ENCODE data around the gene NSUN3. TPM values are rescaled to one million over a fixed set of nuclear protein-coding genes. Genes with fewer than 3 reads are reported as not detected.
"Not testable (repeated sequence)": the region's sequence is repeated elsewhere in the genome, so short reads cannot be mapped to it uniquely, and the experiment has no call there.

The NSUN3 gene
- total RNA-seq: 4.0 TPM
- long read RNA-seq, partial matches to known transcripts: 0 of 5 reads
- long read RNA-seq, other reads (novel, unspliced or antisense): 1 of 5 reads

GRCh38 chr3:94062513-94063404, at the start of gene NSUN3, which contains the start of gene DHFR2:
Gene NSUN3 (plus strand): TSS chr3:94063061. CDS start chr3:94063127, 66 bp downstream.
Gene DHFR2 (minus strand): TSS chr3:94062916. CDS start chr3:94061511, 1,405 bp downstream.
- intact Hi-C loops (cut with DNase I): loop anchor here (5.0 kb wide), 1 partner anchor 60 kb away; no protein-coding TSS in a partner anchor
- peak; percentile 98 for ATAC-seq (ENCODE audit: poor library complexity)
- peak; percentile 95 for DNase-seq

GRCh38 chr3:94015025-94015424, 47.8 kb upstream of the NSUN3 start:
- ATAC-seq (ENCODE audit: poor library complexity): no peak
- no peak for DNase-seq
- intact Hi-C loops (cut with DNase I): no loop called here

GRCh38 chr3:94019659-94020058, 43.2 kb upstream of the NSUN3 start:
- no peak for DNase-seq
- intact Hi-C loops (cut with DNase I): no loop called here
- no peak for ATAC-seq (ENCODE audit: poor library complexity)

GRCh38 chr3:94020293-94020692, 42.6 kb upstream of the NSUN3 start:
- no peak for ATAC-seq (ENCODE audit: poor library complexity)
- intact Hi-C loops (cut with DNase I): no loop called here

GRCh38 chr3:94024385-94024784, 38.5 kb upstream of the NSUN3 start:
- intact Hi-C loops (cut with DNase I): no loop called here
- DNase-seq (no peak), ATAC-seq (ENCODE audit: poor library complexity) (no peak)

More at GRCh38 chr3:94020293-94020692, 42.6 kb upstream of the NSUN3 start:
- DNase-seq: no peak

- ATAC-seq (ENCODE audit: poor library complexity) (no peak), DNase-seq (no peak)
- intact Hi-C loops (cut with DNase I): no loop called here
These were observed 36.2 kb upstream of the NSUN3 start for GRCh38 chr3:94026623-94027022.

GRCh38 chr3:94028093-94028837, 34.6 kb upstream of the NSUN3 start, which contains the start of gene STX19:
Gene STX19 (minus strand): TSS chr3:94028597. CDS start chr3:94015269, 13,328 bp downstream.
- ATAC-seq (ENCODE audit: poor library complexity) (no peak), DNase-seq (no peak)

GRCh38 chr3:94036909-94037507, 25.9 kb upstream of the NSUN3 start:
- DNase-seq (no peak), ATAC-seq (ENCODE audit: poor library complexity) (no peak)
- intact Hi-C loops (cut with DNase I): no loop called here

More at GRCh38 chr3:94028093-94028837, 34.6 kb upstream of the NSUN3 start, which contains the start of gene STX19:
- intact Hi-C loops (cut with DNase I): no loop called here

GRCh38 chr3:94043285-94043684, 19.6 kb upstream of the NSUN3 start:
- intact Hi-C loops (cut with DNase I): no loop called here
- ATAC-seq (ENCODE audit: poor library complexity): no peak
- DNase-seq: no peak

- DNase-seq; ATAC-seq (ENCODE audit: poor library complexity); intact Hi-C loops (cut with DNase I): not testable (repeated sequence)
These were observed 18.5 kb upstream of the NSUN3 start for GRCh38 chr3:94044100-94044936.

- ATAC-seq (ENCODE audit: poor library complexity) (no peak), DNase-seq (no peak)
- intact Hi-C loops (cut with DNase I): no loop called here
These were observed 16.3 kb upstream of the NSUN3 start for GRCh38 chr3:94046533-94046932.

GRCh38 chr3:94049267-94049666, 13.6 kb upstream of the NSUN3 start:
- DNase-seq (no peak), ATAC-seq (ENCODE audit: poor library complexity) (no peak)
- intact Hi-C loops (cut with DNase I): no loop called here

GRCh38 chr3:94050546-94050945, 12.3 kb upstream of the NSUN3 start:
- ATAC-seq (ENCODE audit: poor library complexity): no peak
- no peak for DNase-seq
- intact Hi-C loops (cut with DNase I): no loop called here

GRCh38 chr3:94061297-94061696, 1.6 kb upstream of the NSUN3 start:
- DNase-seq (no peak), ATAC-seq (ENCODE audit: poor library complexity) (no peak)
- intact Hi-C loops (cut with DNase I): loop anchor here (5.0 kb wide), 1 partner anchor 59 kb away; no protein-coding TSS in a partner anchor

GRCh38 chr3:94063496-94064119, 747 bp downstream of the NSUN3 start:
- DNase-seq (no peak), ATAC-seq (ENCODE audit: poor library complexity) (no peak)
- intact Hi-C loops (cut with DNase I): loop anchor here (5.0 kb wide), 1 partner anchor 61 kb away; no protein-coding TSS in a partner anchor

- intact Hi-C loops (cut with DNase I): loop anchor here (5.0 kb wide), 1 partner anchor 62 kb away; no protein-coding TSS in a partner anchor
- DNase-seq (no peak), ATAC-seq (ENCODE audit: poor library complexity) (no peak)
These were observed 1.5 kb downstream of the NSUN3 start for GRCh38 chr3:94064243-94064860.

GRCh38 chr3:94065122-94065521, 2.3 kb downstream of the NSUN3 start:
- no peak for ATAC-seq (ENCODE audit: poor library complexity)
- intact Hi-C loops (cut with DNase I): no loop called here
- no peak for DNase-seq
